ENCODE data around the gene SP140.
"Not testable (repeated sequence)": the region's sequence is repeated elsewhere in the genome, so short reads cannot be mapped to it uniquely, and the experiment has no call there.

SP140 gene

GRCh38 chr2:230335461-230335863 lies 109.9 kb downstream of the SP140 start (continued):
- TF ChIP-seq, protein P1, sequence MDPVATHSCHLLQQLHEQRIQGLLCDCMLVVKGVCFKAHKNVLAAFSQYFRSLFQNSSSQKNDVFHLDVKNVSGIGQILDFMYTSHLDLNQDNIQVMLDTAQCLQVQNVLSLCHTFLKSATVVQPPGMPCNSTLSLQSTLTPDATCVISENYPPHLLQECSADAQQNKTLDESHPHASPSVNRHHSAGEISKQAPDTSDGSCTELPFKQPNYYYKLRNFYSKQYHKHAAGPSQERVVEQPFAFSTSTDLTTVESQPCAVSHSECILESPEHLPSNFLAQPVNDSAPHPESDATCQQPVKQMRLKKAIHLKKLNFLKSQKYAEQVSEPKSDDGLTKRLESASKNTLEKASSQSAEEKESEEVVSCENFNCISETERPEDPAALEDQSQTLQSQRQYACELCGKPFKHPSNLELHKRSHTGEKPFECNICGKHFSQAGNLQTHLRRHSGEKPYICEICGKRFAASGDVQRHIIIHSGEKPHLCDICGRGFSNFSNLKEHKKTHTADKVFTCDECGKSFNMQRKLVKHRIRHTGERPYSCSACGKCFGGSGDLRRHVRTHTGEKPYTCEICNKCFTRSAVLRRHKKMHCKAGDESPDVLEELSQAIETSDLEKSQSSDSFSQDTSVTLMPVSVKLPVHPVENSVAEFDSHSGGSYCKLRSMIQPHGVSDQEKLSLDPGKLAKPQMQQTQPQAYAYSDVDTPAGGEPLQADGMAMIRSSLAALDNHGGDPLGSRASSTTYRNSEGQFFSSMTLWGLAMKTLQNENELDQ (tag by site-specific recombination; IDR thresholded peaks at IDR 0.05; ENCODE audit: low read depth) = no peak
- TF ChIP-seq, protein P2, sequence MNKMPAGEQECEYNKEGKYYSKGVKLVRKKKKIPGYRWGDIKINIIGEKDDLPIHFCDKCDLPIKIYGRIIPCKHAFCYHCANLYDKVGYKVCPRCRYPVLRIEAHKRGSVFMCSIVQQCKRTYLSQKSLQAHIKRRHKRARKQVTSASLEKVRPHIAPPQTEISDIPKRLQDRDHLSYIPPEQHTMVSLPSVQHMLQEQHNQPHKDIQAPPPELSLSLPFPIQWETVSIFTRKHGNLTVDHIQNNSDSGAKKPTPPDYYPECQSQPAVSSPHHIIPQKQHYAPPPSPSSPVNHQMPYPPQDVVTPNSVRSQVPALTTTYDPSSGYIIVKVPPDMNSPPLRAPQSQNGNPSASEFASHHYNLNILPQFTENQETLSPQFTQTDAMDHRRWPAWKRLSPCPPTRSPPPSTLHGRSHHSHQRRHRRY (tag by site-specific recombination; IDR thresholded peaks at IDR 0.05) = no peak

DNA sequence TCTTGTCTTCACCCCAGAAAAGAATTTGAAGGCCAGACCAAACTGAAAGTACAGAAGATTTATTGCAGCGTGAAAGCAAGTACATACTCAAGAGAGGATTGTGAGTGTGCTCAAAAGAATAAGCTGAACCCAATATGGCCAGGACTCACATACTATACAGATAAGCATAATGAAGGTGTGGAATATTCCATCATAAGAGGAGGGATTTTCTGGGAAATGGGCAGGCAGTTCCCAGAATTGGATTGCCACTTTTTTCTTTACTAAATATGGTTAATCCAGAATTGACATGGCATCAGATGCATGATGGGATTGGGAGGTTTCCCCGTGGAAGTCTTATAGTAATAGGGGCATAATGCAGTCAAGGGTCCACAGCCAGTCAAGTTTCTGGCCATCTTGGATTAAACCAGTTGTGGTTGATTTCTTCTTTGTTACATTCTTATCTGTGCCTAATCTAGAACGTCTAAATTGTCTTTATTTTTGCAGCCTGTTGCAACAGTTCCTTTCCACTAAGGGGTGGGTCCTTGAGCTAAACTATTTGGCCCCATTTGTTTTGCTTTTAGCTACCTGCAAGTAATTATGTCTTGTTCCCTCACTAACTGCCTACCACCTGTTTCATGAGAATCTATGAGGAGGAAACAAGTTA lies 110.4 kb downstream of the SP140 start:
- TF ChIP-seq EGR2 (tag by site-specific recombination; IDR thresholded peaks at IDR 0.05; ENCODE audit: low read depth) (no peak), ZNF350 (tag by site-specific recombination; IDR thresholded peaks at IDR 0.05) (no peak), ZNF561 (tag by site-specific recombination; IDR thresholded peaks at IDR 0.05; ENCODE audit: borderline replicate concordance) (no peak), SALL2 (tag by site-specific recombination; IDR thresholded peaks at IDR 0.05; ENCODE audit: borderline replicate concordance) (no peak), ZNF571 (tag by site-specific recombination; IDR thresholded peaks at IDR 0.05) (no peak), YY2 (tag by site-specific recombination; IDR thresholded peaks at IDR 0.05) (no peak), ATF2 (tag by site-specific recombination; IDR thresholded peaks at IDR 0.05; ENCODE audit: low read depth) (no peak), ZNF133 (tag by site-specific recombination; IDR thresholded peaks at IDR 0.05) (no peak), ZNF76 (tag by site-specific recombination; IDR thresholded peaks at IDR 0.05; ENCODE audit: borderline replicate concordance, low read depth) (no peak)
- TF ChIP-seq, protein P3, sequence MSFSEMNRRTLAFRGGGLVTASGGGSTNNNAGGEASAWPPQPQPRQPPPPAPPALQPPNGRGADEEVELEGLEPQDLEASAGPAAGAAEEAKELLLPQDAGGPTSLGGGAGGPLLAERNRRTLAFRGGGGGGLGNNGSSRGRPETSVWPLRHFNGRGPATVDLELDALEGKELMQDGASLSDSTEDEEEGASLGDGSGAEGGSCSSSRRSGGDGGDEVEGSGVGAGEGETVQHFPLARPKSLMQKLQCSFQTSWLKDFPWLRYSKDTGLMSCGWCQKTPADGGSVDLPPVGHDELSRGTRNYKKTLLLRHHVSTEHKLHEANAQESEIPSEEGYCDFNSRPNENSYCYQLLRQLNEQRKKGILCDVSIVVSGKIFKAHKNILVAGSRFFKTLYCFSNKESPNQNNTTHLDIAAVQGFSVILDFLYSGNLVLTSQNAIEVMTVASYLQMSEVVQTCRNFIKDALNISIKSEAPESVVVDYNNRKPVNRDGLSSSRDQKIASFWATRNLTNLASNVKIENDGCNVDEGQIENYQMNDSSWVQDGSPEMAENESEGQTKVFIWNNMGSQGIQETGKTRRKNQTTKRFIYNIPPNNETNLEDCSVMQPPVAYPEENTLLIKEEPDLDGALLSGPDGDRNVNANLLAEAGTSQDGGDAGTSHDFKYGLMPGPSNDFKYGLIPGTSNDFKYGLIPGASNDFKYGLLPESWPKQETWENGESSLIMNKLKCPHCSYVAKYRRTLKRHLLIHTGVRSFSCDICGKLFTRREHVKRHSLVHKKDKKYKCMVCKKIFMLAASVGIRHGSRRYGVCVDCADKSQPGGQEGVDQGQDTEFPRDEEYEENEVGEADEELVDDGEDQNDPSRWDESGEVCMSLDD (tag by site-specific recombination; IDR thresholded peaks at IDR 0.05) = no peak
- H3K36me3 ChIP-seq (ENCODE audit: control insufficient read depth in 2 of 2, insufficient read depth in 1 of 2, low read length in 2 of 2) = no peaks in the 10 kb centered on the region
- ChIA-PET CTCF (no interaction called here), POLR2A (no interaction called here)
- no peak overlapping the region for H3K4me3 ChIP-seq (ENCODE audit: low read depth, low read length)
- H3K9me3 ChIP-seq (ENCODE audit: control insufficient read depth, insufficient read depth, low read depth, low read length) = no peaks in the 10 kb centered on the region
- H3K4me1 ChIP-seq (ENCODE audit: control insufficient read depth, insufficient read depth, low read length) = no peaks in the 10 kb centered on the region
- no peak overlapping the region for H3K27ac ChIP-seq (ENCODE audit: extremely low read depth, low read depth, low read length)

DNA sequence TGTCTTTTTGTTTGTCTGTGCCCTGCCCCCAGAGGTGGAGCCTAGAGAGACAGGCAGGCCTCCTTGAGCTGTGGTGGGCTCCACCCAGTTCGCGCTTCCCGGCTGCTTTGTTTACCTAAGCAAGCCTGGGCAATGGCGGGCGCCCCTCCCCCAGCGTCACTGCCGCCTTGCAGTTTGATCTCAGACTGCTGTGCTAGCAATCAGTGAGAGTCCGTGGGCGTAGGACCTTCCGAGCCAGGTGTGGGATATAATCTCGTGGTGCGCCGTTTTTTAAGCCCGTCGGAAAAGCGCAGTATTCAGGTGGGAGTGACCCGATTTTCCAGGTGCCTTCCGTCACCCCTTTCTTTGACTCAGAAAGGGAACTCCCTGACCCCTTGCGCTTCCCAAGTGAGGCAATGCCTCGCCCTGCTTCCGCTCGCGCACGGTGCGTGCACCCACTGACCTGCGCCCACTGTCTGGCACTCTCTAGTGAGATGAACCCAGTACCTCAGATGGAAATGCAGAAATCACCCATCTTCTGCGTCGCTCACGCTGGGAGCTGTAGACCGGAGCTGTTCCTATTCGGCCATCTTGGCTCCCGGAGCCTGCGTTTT lies 116.5 kb downstream of the SP140 start:
- H3K9me3 ChIP-seq (ENCODE audit: control insufficient read depth, insufficient read depth, low read depth, low read length); POLR2A ChIA-PET; H3K36me3 ChIP-seq (ENCODE audit: control insufficient read depth in 2 of 2, insufficient read depth in 1 of 2, low read length in 2 of 2); H3K4me3 ChIP-seq (ENCODE audit: low read depth, low read length); H3K27ac ChIP-seq (ENCODE audit: extremely low read depth, low read depth, low read length); H3K4me1 ChIP-seq (ENCODE audit: control insufficient read depth, insufficient read depth, low read length); CTCF ChIA-PET: not testable (repeated sequence)

GRCh38 chr2:230343041-230343624 lies 117.6 kb downstream of the SP140 start:
- H3K9me3 ChIP-seq (ENCODE audit: control insufficient read depth, insufficient read depth, low read depth, low read length); H3K4me1 ChIP-seq (ENCODE audit: control insufficient read depth, insufficient read depth, low read length); H3K27ac ChIP-seq (ENCODE audit: extremely low read depth, low read depth, low read length); H3K4me3 ChIP-seq (ENCODE audit: low read depth, low read length); POLR2A ChIA-PET; H3K36me3 ChIP-seq (ENCODE audit: control insufficient read depth in 2 of 2, insufficient read depth in 1 of 2, low read length in 2 of 2): not testable (repeated sequence)
- CTCF ChIA-PET = interaction anchor here (0.6 kb wide), 1 partner anchor 10 kb away, joined by 3 read pairs; no protein-coding TSS in a partner anchor
